Adipocyte (in vitro differentiated cells): ENCODE measurements around the gene PCNT.

Experiments
- DNase-seq: peaks from one replicate; pipeline ENCODE4 v3.0.0-alpha.2; 2015; ENCODE audit warnings: low read depth
- H3K27me3 ChIP-seq: replicated peaks from 2 replicates; pipeline ENCODE4 v1.7.0; 2013; ENCODE audit warnings: mild to moderate bottlenecking, low read length, moderate library complexity; ENCODE audit not compliant: control insufficient read depth, insufficient read depth
- H3K36me3 ChIP-seq: 2 replicates; pipeline ENCODE4 v1.7.0; 2013; ENCODE audit warnings: low read length, mild to moderate bottlenecking, moderate library complexity; ENCODE audit not compliant: control insufficient read depth, insufficient read depth, severe bottlenecking
- H3K4me1 ChIP-seq: 2 replicates; pipeline ENCODE4 v1.7.0; 2013; ENCODE audit warnings: mild to moderate bottlenecking, low read length, moderate library complexity; ENCODE audit not compliant: control insufficient read depth, insufficient read depth
- H3K4me3 ChIP-seq: 2 replicates; pipeline ENCODE4 v1.7.0; 2013; ENCODE audit warnings: mild to moderate bottlenecking, low read length, moderate library complexity
- H3K9ac ChIP-seq: 2 replicates; pipeline ENCODE4 v1.7.0; 2013; ENCODE audit warnings: mild to moderate bottlenecking, low read length, moderate library complexity
- H3K9me3 ChIP-seq: 2 replicates; pipeline ENCODE4 v1.7.0; 2013; ENCODE audit warnings: mild to moderate bottlenecking, low read length, moderate library complexity; ENCODE audit not compliant: control insufficient read depth

The PCNT gene

DNA sequence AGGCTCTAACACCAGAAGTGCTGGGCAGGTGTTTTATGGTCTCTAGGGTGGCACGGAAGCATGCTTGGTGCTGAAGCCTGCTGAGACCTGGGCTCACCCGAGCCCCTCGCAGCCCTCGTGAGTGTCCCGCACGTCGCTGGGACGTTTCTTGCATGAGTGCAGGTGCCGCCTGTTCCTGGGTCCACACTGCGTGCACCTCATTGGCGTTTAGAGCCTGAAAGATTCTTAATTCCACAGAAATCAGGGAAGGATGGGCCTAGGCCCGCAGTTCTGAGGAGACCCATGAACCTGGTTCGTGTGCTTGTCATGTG lies 91.0 kb downstream of the PCNT start:
- Histone ChIP-seq H3K27me3 (no peaks in the 10 kb centered on the region), H3K9me3 (no peaks in the 10 kb centered on the region), H3K4me1 (no peaks in the 10 kb centered on the region), H3K36me3 (peaks cover 67% of the 10 kb centered on the region), H3K9ac (no peak overlapping the region), H3K4me3 (no peak overlapping the region)
- no peak for DNase-seq

- no peaks in the 10 kb centered on the region for H3K4me1 ChIP-seq
- peaks cover 67% of the 10 kb centered on the region for H3K36me3 ChIP-seq
- H3K27me3 ChIP-seq, result no peaks in the 10 kb centered on the region
- H3K9me3 ChIP-seq, result no peaks in the 10 kb centered on the region
- DNase-seq, result no peak
- H3K4me3 ChIP-seq, result no peak overlapping the region
- no peak overlapping the region for H3K9ac ChIP-seq
Measured at GRCh38 chr21:46416551-46416950, 92.6 kb downstream of the PCNT start.

DNA sequence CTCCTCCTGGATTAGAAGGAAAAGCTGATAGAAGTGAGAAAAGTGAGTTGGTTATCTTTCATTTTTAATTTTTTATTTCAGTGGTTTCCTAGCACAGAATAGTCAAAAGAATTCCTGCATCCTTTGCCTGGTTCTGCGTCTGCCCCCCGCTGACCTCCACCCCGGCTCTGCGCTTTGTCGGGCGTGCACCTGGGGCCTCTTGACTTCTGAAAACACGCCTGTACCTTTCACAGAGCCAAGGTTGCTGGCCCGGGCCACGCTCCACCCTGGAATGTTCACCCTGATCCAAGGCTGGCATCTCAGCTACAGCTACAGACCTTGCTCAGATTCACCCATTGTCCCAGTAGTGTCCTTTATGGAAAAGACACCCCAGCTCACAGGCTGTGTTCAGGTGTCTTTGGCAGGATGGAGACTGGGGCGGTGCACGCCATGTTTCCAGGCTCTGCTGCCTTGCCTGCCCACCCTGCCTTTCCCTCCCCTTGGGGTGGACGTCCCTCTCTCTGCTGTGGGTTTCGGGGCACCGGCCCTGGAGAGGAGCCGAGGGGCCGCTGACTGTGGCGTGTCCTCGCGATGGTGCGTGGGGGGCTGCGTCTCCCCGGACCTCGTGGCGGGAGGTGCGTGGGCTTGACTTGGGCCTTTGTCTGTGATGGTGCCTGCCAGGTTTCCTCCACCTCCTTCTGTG lies 94.5 kb downstream of the PCNT start:
- Histone ChIP-seq H3K9me3 (no peaks in the 10 kb centered on the region), H3K9ac (no peak overlapping the region), H3K4me3 (no peak overlapping the region), H3K27me3 (no peaks in the 10 kb centered on the region), H3K4me1 (no peaks in the 10 kb centered on the region), H3K36me3 (peaks cover 68% of the 10 kb centered on the region)
- no peak for DNase-seq

DNA sequence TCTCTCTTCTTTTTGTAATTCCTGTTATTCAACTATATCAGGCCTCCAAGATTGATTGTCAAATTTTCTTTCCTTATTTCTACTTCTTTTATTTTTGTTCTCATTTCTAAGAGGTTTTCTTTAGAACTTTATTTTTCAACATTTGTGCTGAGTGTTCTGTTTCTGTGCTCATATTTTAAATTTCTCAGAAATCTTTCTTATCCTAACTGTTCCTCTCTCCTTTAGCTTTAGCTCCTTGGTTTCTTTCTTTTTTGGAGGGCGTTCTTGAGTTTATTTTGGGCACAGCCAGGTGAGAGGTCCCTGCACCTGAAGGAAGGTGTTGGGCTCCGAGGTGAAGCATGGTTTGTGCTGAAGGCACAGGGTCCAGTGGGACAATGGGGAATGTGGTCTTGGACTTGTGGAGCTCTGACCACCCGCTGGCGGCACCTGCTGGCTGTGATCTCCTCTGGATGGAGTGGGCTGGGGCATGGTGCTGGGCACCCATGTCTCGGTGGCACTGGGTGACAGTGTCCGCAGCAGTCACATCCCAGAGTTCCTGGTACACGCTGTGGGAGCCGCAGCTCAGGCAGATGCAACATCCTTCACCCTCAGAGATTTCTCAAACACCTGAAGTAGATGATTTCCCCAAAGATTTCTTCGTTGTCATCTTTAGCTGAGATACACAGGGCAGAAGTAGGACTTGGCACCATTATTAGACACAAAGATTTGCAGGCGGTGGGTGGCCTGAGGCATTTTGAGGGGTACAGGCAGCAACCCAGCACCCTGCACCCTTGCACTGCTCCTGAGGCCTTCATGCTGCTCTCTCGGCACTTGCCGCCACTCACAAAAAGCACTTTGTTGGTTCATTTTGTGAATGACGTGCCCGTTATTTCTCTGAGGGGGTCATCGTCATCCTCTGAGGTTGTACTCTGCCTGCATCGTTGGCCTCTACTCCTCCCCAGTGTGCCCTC lies 96.6 kb downstream of the PCNT start:
- no peaks in the 10 kb centered on the region for H3K9me3 ChIP-seq
- no peak overlapping the region for H3K4me3 ChIP-seq
- no peak for DNase-seq
- peaks cover 66% of the 10 kb centered on the region for H3K36me3 ChIP-seq
- no peaks in the 10 kb centered on the region for H3K4me1 ChIP-seq
- no peak overlapping the region for H3K9ac ChIP-seq
- H3K27me3 ChIP-seq, result no peaks in the 10 kb centered on the region

DNA sequence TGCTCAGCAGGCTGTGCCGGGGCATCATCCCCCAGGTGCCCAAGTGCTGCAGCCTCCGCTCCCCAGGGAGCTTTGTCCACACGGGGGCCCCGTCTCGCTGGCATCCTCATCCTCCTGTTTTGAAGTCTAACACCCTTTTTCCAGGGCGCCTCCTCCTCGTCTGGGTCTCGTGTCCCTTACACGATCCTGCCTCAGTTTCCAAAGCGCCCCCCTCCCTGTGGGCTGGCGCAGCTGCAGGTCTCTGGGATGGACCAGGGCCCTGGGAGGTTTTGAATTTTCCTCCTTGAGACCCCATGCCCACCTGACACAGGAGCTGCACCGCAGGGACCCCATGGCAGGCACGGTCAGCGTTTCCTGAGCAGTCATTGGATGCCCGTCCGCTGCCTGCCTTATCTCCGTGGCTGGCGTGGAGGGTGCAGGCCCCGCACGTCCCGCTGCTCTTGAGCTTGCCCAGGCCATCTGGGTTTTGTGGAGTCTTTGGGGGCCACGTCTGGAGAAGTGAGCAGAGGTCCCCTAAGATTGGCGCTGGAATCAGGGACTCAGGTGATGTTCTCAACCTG lies 97.3 kb downstream of the PCNT start:
- Histone ChIP-seq H3K36me3 (peaks cover 63% of the 10 kb centered on the region), H3K4me3 (no peak overlapping the region), H3K9ac (no peak overlapping the region), H3K9me3 (no peaks in the 10 kb centered on the region), H3K27me3 (no peaks in the 10 kb centered on the region), H3K4me1 (no peaks in the 10 kb centered on the region)
- DNase-seq, result no peak

DNA sequence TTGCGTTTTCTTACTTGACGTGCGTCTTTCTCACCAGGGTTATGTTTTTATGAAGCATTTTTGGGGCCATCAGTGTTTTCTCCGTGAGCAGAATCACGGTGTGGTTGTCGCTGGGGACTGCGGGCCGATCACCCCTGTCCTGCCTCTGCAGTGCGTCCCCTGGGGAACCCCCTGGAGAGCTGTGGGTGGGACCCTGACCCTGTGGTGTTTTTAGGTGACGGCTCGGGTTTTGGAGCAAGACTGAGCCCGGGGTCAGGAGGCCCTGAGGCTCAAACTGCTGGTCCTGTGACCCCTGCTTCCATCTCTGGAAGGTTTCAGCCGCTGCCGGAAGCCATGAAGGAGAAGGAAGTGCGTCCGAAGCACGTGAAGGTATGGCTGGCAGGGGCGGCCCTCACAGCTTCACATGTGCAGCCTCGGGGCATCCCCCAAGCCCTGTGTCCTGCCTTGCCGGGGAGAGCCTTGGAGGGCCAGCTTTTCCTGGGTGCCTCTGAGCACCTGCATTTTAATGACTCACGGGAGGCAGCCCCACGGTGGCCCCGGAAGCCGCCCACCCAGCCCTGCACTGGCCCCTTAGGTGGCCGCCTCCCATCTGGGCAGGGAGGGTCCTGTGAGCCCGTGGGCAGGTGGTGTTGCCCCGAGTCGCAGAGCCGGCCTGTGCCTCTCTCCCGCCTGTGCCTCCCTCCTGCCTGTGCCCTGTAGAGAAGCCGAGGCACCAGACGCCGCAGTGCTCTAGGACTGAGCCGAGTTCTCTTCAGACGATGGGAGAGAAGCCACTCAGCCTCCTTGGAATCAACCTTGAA lies 98.0 kb downstream of the PCNT start:
- DNase-seq, result no peak
- Histone ChIP-seq H3K9ac (no peak overlapping the region), H3K36me3 (peaks cover 57% of the 10 kb centered on the region), H3K27me3 (no peaks in the 10 kb centered on the region), H3K4me3 (no peak overlapping the region), H3K4me1 (no peaks in the 10 kb centered on the region), H3K9me3 (no peaks in the 10 kb centered on the region)

DNA sequence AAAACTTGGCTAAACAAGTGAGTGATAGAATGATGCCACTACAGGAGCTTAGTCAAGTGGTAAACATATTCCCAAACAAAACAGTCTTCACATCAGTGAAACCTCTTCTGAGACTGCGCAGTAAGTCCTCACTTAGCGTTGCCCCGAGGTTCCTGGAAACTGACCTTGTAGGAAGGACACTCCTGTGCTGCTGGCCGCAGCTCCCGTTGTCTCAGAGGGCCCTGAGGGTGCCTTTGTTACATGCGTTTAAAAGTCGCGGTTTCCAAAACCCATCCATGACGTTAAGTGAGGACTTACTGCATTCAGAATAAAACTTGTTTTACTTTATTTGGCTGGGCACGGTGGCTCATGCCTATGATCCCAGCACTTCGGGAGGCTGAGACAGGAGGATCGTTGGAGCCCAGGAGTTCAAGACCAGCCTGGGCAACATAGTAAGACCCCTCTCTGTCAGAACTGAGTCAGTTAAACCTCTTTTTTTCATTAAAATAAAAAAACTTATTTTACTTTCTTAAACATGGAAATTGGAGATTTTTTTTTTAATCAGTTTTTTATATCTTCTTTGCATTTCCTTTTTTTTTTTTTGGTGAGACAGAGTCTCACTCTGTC lies 98.8 kb downstream of the PCNT start:
- H3K4me3 ChIP-seq, result no peak overlapping the region
- no peaks in the 10 kb centered on the region for H3K4me1 ChIP-seq
- no peak overlapping the region for H3K9ac ChIP-seq
- no peaks in the 10 kb centered on the region for H3K27me3 ChIP-seq
- H3K9me3 ChIP-seq, result no peaks in the 10 kb centered on the region
- no peak for DNase-seq
- peaks cover 61% of the 10 kb centered on the region for H3K36me3 ChIP-seq

DNA sequence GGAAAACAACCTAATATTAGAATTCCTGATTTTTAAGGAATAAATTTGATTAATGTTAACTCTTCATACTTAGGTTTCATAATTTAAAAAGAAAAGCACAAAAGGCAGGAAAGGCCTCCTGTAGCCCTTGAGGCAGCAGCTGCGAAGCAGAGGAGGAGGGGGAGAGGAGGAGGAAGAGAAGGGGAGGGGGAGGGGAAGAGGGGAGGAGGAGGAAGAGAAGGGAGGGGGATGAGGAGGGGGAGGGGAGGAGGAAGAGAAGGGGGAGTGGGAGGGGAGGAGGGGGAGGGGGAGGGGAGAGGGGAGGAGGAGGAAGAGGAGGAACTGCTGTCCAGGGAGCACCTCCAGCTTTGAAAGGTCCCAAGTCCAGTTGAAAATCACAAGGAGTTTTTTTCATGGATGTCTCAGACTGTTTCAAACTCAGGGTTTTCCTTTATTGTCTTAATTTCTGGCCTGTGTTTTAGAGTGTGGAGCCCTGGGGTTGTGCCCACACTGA lies 99.6 kb downstream of the PCNT start:
- H3K4me1 ChIP-seq, result no peaks in the 10 kb centered on the region
- H3K27me3 ChIP-seq, result no peaks in the 10 kb centered on the region
- H3K9ac ChIP-seq, result no peak overlapping the region
- H3K4me3 ChIP-seq, result no peak overlapping the region
- H3K9me3 ChIP-seq, result no peaks in the 10 kb centered on the region
- H3K36me3 ChIP-seq, result peaks cover 61% of the 10 kb centered on the region
- no peak for DNase-seq

- no peaks in the 10 kb centered on the region for H3K9me3 ChIP-seq
- peaks cover 61% of the 10 kb centered on the region for H3K36me3 ChIP-seq
- H3K4me1 ChIP-seq, result no peaks in the 10 kb centered on the region
- DNase-seq, result no peak
- H3K9ac ChIP-seq, result no peak overlapping the region
- H3K27me3 ChIP-seq, result no peaks in the 10 kb centered on the region
- no peak overlapping the region for H3K4me3 ChIP-seq
Measured at GRCh38 chr21:46424039-46424591, 100.2 kb downstream of the PCNT start.

GRCh38 chr21:46424621-46425020 lies 100.7 kb downstream of the PCNT start:
- Histone ChIP-seq H3K27me3 (no peaks in the 10 kb centered on the region), H3K36me3 (peaks cover 56% of the 10 kb centered on the region), H3K4me3 (no peak overlapping the region), H3K9ac (no peak overlapping the region), H3K9me3 (no peaks in the 10 kb centered on the region), H3K4me1 (no peaks in the 10 kb centered on the region)
- no peak for DNase-seq
